Stimulated activated CD8-positive, alpha-beta memory T cell treated with anti-CD3 and anti-CD28 coated beads, Interleukin-15, amount 100 ng/mL, for 1 hour (primary cell): ENCODE results near the gene CYP4B1.
"Not testable (repeated sequence)": the region's sequence is repeated elsewhere in the genome, so short reads cannot be mapped to it uniquely, and the experiment has no call there.

Experiments used
- DNase-seq: peaks from one replicate; pipeline ENCODE4 v3.0.0-alpha.2; 2020; ENCODE audit warnings: low read depth

Gene CYP4B1

DNA sequence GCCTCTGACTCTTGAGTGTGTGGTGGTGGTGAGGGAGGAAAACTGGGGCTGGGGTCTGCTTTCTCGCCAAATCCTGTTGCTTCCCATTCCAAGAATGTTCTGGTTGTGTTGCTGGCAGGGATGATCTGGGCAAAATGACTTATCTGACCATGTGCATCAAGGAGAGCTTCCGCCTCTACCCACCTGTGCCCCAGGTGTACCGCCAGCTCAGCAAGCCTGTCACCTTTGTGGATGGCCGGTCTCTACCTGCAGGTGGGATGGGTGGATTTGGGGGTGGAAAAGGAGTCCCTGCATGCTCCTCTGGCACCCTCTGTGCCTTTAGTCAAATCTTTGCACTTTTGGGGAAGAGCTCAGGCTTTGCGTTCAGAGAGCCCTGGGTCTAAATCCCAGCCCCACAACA lies 18.1 kb downstream of the CYP4B1 start:
- DNase-seq, result no peak

DNA sequence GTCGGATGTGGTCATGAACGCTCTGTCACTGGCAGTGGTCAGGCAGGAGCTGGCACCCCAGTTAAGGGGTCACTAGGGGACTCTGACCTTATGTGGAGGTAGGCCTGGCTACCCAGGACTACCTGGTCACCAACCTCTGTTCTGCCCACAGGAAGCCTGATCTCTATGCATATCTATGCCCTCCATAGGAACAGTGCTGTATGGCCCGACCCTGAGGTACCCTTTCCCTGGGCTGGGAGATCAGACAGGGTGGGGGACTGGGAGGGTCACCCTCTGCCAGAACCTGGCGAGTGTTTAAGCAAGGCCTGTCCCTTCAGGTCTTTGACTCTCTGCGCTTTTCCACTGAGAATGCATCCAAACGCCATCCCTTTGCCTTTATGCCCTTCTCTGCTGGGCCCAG lies 19.0 kb downstream of the CYP4B1 start:
- DNase-seq, result no peak

DNA sequence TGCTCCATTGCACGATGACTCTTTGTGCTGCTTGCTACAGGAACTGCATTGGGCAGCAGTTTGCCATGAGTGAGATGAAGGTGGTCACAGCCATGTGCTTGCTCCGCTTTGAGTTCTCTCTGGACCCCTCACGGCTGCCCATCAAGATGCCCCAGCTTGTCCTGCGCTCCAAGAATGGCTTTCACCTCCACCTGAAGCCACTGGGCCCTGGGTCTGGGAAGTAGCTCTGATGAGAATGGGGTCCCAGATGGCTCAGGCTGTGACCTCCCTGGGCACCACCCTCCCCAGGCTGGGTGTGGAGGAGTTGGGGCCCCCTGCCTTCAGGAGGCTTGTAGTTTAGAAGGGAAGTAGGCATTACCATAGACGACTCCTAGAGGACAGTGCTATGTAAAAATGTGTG lies 19.7 kb downstream of the CYP4B1 start:
- DNase-seq, result no peak

DNA sequence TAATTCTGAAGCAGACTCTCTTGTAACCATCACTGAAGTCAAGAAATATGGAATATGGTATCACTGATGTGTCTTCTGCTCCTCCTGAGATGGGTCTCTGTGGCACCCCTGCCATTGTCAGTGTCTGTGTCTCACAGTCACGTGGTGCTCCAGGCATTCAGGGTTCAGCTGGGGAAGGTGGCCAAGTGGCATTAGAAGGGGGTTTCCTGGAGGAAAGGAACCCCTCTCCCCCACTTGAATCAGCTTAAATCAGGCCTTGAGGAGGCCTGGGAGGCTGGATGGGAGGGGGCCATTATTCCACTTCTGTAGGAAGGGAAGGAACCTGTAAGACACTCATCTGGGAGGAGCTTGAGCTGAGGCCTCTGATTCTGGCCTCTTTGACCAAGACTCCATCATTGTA lies 20.5 kb downstream of the CYP4B1 start:
- no peak for DNase-seq

DNA sequence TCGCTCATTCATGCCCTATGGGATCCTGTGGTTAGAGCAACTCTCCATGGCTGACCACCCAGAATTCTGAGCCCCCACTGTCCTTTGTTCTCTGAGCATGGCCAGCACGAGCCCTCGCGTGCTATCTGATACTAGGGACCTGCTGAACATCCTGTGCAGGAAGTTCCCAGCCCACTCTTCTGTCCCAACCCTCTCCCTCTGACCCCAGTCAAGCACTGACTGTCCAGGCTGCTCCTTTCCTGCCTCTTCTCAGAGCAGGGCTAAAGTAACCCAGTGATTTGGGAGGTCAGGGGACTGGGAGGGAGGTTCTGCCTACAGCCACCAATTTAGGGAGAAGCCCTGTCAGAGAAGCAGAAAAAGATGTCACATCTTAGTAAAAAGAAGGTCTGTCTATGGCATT lies 21.2 kb downstream of the CYP4B1 start:
- DNase-seq, result no peak

DNA sequence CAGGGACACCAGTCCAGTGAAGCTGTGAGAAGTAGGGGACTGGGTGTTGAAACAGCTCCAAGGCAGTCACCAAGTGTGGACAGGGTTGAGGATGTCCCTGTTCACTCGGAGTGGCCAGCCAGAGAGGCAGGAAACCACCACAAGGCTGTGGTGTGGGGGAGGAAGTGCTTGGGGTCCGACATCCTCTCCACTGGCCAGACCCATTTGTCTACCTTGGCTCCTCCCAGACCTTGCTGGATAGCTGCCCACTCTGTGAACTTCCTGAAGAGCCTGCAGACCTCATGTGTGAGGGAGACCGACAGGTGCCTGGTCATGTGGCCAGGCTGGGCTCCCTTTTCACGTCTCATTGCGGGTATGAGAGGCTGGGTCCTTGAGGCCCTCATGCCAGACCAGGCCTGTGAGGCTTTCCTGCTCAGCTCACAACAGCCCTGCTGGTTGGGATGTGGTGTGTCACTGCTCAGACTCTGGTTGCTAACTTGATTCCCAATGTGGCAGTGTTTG lies 21.8 kb downstream of the CYP4B1 start:
- no peak for DNase-seq

DNA sequence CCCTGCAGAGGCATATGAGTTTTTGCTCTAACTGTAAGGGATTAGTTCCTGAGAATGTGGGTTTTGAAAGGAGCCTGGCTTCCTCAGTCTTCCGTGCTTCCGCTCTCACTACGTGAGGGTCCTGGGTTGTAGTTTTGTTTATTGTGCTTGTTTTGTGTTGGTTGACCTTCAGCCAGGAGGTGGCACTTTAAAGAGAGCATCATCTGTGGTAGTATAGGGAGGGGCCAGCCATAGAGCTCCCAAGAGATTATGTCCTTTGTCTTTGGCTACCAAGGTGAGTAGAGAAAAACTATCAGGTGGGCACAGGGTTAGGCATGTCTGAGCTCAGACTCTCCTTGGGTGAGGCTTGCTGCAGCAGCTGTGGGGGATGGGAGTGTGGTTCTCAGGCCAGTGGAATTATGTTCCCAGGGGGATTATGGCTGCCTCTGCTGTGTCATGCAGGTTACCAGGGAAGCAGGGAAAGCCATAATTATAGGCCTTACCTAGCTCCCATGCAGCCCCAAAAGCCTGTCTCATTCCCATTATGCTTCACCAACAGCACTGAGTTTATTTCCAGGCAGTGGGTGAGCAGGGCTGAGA lies 23.5 kb downstream of the CYP4B1 start:
- DNase-seq, result no peak

DNA sequence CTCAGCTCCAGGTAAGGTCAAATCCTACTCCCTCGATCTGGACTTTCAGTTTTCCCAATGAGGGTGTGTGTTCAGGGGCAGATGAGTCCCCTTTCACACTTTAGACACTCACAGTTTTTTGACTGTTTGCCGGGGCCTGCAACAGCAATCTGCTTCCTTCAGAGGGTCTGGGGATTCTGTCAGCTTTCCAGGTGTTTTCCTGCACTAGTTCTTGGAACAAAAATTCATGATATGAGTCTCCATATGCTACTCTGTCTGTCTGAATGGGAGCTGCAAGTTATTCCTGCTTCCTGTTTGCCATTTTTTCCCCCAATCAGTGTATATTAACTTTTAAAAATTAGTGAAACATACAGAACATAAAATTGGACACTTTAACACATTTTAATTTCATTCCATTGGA lies 24.3 kb downstream of the CYP4B1 start:
- no peak for DNase-seq

DNA sequence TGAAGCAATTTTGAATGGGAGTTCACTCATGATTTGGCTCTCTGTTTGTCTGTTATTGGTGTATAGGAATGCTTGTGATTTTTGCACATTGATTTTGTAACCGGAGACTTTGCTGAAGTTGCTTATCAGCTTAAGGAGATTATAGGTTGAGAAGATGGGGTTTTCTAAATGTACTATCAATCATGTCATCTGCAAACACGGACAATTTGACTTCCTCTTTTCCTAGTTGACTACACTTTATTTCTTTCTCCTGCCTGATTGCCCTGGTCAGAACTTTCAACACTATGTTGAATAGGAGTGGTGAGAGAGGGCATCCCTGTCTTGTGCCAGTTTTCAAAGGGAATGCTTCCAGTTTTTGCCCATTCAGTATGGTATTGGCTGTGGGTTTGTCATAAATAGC lies 28.0 kb downstream of the CYP4B1 start:
- DNase-seq, result not testable (repeated sequence)

DNA sequence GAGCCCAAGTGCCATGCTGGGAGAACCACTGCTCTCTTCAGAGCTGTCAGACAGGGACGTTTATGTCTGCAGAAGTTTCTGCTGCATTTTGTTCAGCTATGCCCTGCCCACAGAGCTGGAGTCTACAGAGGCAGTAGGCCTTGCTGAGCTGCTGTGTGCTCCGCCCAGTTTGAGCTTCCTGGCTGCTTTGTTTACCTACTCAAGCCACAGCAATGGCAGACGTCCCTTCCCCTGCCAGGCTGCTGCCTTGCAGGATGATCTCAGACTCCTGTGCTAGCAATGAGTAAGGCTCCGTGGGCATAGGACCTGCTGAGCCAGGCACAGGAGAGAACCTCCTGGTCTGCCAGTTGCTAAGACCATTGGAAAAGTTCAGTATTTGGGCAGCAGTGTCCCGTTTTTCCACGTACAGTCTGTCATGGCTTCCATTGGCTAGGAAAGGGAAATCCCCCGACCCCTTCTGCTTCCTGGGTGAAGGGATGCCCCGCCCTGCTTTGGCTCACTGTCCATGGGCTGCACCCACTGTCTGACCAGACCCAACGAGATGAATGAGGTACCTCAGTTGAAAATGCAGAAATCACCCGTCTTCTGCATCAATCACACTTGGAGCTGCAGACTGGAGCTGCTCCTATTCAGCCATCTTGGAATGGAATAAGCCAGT lies 31.9 kb downstream of the CYP4B1 start:
- no peak for DNase-seq

DNA sequence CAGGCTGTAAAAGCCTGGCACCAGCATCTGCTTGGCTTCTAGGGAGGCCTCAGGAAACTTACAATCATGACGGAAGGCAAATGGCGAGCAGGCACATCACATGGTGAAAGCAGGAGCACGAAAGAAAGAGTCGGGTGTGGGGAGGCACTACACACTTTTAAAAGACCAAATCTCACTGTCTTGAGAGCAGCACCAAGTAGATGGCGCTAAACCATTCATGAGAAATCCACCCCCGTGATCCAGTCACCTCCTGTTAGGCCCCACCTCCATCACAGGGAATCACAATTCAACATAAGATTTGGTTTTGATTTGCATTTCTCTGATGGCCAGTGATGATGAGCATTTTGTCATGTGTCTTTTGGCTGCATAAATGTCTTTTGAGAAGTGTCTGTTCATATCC lies 36.6 kb downstream of the CYP4B1 start:
- not testable (repeated sequence) for DNase-seq

DNA sequence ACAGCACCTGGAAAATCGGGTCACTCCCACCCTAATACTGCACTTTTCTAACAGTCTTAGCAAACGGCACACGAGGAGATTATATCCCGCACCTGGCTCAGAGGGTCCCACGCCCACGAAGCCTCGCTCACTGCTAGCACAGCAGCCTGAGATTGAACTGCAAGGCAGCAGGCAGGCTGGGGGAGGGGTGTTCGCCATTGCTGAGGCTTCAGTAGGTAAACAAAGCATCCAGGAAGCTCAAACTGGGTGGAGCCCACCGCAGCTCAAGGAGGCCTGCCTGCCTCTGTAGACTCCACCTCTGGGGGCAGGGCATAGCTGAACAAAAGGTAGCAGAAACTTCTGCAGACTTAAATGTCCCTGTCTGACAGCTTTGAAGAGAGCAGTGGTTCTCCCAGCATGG lies 47.5 kb downstream of the CYP4B1 start:
- not testable (repeated sequence) for DNase-seq

DNA sequence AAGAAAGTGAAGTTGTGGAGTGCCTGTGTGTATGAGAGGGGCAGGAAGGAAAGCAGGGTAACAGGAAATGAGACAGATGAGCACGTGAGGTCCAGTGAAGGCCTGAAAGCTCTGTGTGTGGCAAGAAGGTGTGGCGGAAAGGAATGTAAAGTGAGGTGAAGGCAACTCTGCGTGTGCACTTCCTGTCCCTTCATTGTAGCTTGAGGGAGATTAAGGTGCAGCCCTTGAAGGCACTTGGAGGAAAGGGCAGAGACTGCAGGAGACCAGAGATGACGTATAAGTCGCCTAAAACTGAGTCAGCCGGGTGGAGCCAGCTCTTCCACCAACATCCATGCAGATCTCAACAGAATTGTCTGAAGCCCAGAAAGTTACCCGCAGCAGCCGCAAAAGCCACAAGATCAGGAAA lies 58.8 kb downstream of the CYP4B1 start:
- not testable (repeated sequence) for DNase-seq

DNA sequence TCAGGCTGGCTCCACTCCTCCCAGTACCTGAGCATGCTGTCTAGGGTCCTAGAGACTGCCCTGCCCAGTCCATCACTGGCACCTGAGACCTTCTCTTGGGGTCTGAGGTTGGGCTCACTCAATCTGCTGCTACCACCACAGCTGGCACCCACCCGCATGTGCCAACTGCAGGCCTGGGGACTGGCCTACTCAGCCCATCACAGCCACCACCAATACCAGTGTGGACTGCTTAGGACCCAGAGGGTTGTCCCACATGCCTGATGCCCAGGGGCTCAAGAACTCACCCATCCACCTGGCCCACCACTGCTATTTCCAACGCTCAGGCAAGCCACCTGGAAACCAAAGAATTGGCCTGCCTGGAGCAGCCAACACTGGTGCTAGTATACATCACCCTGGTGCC lies 63.5 kb downstream of the CYP4B1 start:
- DNase-seq, result no peak
